IMR-90 (cell line): ENCODE results near the gene MICAL3. TPM values are rescaled to one million over a fixed set of nuclear protein-coding genes. Genes with fewer than 3 reads are reported as not detected.

Source experiments
- ATAC-seq: fragments of 200-7000 bp; cut with Tn5 transposase; 2 replicates; pipeline ENCODE4 v1.9.1; 2020; ENCODE audit warnings: low read depth, mild to moderate bottlenecking, moderate library complexity
- BruUV-seq: library from RNA; stranded (reverse); fragments of 400-500 nt; replicated peaks from 2 replicates; lab custom pipeline; 2021; lab: Mats Ljungman, UMichigan
- CTCF ChIA-PET: fragments of 300-600 bp; formaldehyde crosslinking; extraction: SDS; loops from one replicate; lab custom pipeline; 2021; ENCODE audit warnings: antibody characterized with exemption; lab: Yijun Ruan, JAX
- POLR2A ChIA-PET: fragments of 300-600 bp; sonication (Branson Sonifier 250); formaldehyde crosslinking; loops from one replicate; lab custom pipeline; 2022; ENCODE audit warnings: antibody characterized with exemption; ENCODE audit not compliant: unreplicated experiment; lab: Charles Lee
- DNase-seq: peaks from one replicate; pipeline ENCODE4 v3.0.0; 2013
- H2AFZ ChIP-seq: replicated peaks from 2 replicates; pipeline ENCODE3; 2013; ENCODE audit warnings: low read length, mild to moderate bottlenecking; ENCODE audit not compliant: poor library complexity
- H2AK5ac ChIP-seq: 2 replicates; pipeline ENCODE4 v1.6.1; 2013; ENCODE audit warnings: low read depth, low read length, inconsistent platforms
- H2AK9ac ChIP-seq: replicated peaks from 2 replicates; pipeline ENCODE3; 2013; ENCODE audit warnings: mild to moderate bottlenecking, low read depth, low read length, moderate library complexity; ENCODE audit not compliant: poor library complexity
- H2BK120ac ChIP-seq: 2 replicates; pipeline ENCODE4 v1.6.1; 2013; ENCODE audit warnings: low read depth, low read length, inconsistent platforms
- H2BK15ac ChIP-seq: 3 replicates; pipeline ENCODE4 v1.6.1; 2013; ENCODE audit warnings: low read depth, low read length, inconsistent platforms
- H2BK20ac ChIP-seq: 2 replicates; pipeline ENCODE4 v1.6.1; 2013; ENCODE audit warnings: low read depth, mild to moderate bottlenecking, inconsistent platforms, low read length, moderate library complexity
- H2BK5ac ChIP-seq: 2 replicates; pipeline ENCODE4 v1.6.1; 2013; ENCODE audit warnings: mild to moderate bottlenecking, low read depth, low read length, inconsistent platforms; ENCODE audit not compliant: poor library complexity, severe bottlenecking
- H3K14ac ChIP-seq: replicated peaks from 2 replicates; pipeline ENCODE4 v1.6.1; 2013; ENCODE audit warnings: low read depth, low read length, inconsistent platforms
- H3K18ac ChIP-seq: 2 replicates; pipeline ENCODE4 v1.6.1; 2013; ENCODE audit warnings: low read depth, low read length, control low read depth
- H3K23ac ChIP-seq: 2 replicates; pipeline ENCODE4 v1.6.1; 2013; ENCODE audit warnings: low read depth, low read length, inconsistent platforms
- H3K27ac ChIP-seq: 2 replicates; pipeline ENCODE4 v1.5.1; 2013; ENCODE audit warnings: mild to moderate bottlenecking, control low read depth, low read length; ENCODE audit not compliant: insufficient read depth
- H3K27me3 ChIP-seq: 2 replicates; pipeline ENCODE4 v1.6.1; 2013; ENCODE audit warnings: low read length; ENCODE audit not compliant: control insufficient read depth, insufficient read depth
- H3K36me3 ChIP-seq: 2 replicates; pipeline ENCODE4 v1.6.1; 2013; ENCODE audit warnings: low read length, mixed read lengths; ENCODE audit not compliant: control insufficient read depth, insufficient read depth
- H3K4ac ChIP-seq: 2 replicates; pipeline ENCODE4 v1.6.1; 2013; ENCODE audit warnings: low read depth, low read length, inconsistent platforms
- H3K4me1 ChIP-seq: 2 replicates; pipeline ENCODE4 v1.6.1; 2013; ENCODE audit warnings: low read length, mixed read lengths; ENCODE audit not compliant: control insufficient read depth, insufficient read depth
- H3K4me2 ChIP-seq: 2 replicates; pipeline ENCODE4 v1.6.1; 2013; ENCODE audit warnings: low read depth, mild to moderate bottlenecking, control low read depth, low read length, moderate library complexity
- H3K4me3 ChIP-seq: 2 replicates; pipeline ENCODE4 v1.5.1; 2013; ENCODE audit warnings: low read depth, mild to moderate bottlenecking, control low read depth, low read length, moderate library complexity; ENCODE audit not compliant: insufficient read depth
- H3K56ac ChIP-seq: 2 replicates; pipeline ENCODE4 v1.6.1; 2013; ENCODE audit warnings: low read length, inconsistent platforms; ENCODE audit not compliant: insufficient read depth; ENCODE audit errors: extremely low read depth
- H3K79me1 ChIP-seq, 2 experiments: 2 replicates each; pipeline ENCODE4 v1.6.1; 2013; ENCODE audit warnings: low read length in 2 of 2, inconsistent platforms in 1 of 2, low read depth in 1 of 2
- H3K9ac ChIP-seq: 2 replicates; pipeline ENCODE4 v1.6.1; 2013; ENCODE audit warnings: low read depth, low read length, control low read depth
- H3K9me1 ChIP-seq: 2 replicates; pipeline ENCODE4 v1.6.1; 2013; ENCODE audit warnings: low read length, inconsistent platforms; ENCODE audit not compliant: insufficient read depth
- H3K9me3 ChIP-seq: 2 replicates; pipeline ENCODE4 v1.6.1; 2013; ENCODE audit warnings: low read length; ENCODE audit not compliant: control insufficient read depth, insufficient read depth
- H4K20me1 ChIP-seq: 2 replicates; pipeline ENCODE4 v1.6.1; 2013; ENCODE audit warnings: low read length, inconsistent platforms; ENCODE audit not compliant: insufficient read depth
- H4K5ac ChIP-seq: 2 replicates; pipeline ENCODE4 v1.6.1; 2013; ENCODE audit warnings: mild to moderate bottlenecking, low read depth, low read length, control low read depth
- H4K8ac ChIP-seq, 2 experiments: 2 replicates each; pipeline ENCODE4 v1.6.1; 2013; ENCODE audit warnings: low read depth in 2 of 2, low read length in 2 of 2, control low read depth in 1 of 2, inconsistent platforms in 1 of 2
- H4K91ac ChIP-seq: 2 replicates; pipeline ENCODE4 v1.6.1; 2013; ENCODE audit warnings: low read depth, low read length, inconsistent platforms; ENCODE audit not compliant: insufficient read depth
- ELK1 ChIP-seq: fragments of 150-350 bp; IDR thresholded peaks from 2 replicates; pipeline ENCODE4 v1.6.1; 2016; ENCODE audit warnings: low read depth, mild to moderate bottlenecking, low read length, moderate library complexity, borderline replicate concordance
- WGBS, 2 experiments: methylation state at CpG; one replicate each; pipeline versions ENCODE4 v1.1.5 to v1.1.7; 2013; ENCODE audit warnings: missing lambda C conversion rate in 2 of 2; ENCODE audit not compliant: insufficient read length in 1 of 2; ENCODE audit errors: extremely low coverage in 2 of 2; 5-methylcytosine and 5-hydroxymethylcytosine counted together
- dilution Hi-C: fragments of 300-500 bp; cut with HindIII; formaldehyde crosslinking; loops from one replicate; pipeline ENCODE4 v1.14.3; 2018; ENCODE audit warnings: low sequenced_read_pairs; ENCODE audit not compliant: unreplicated experiment
- in situ Hi-C: fragments of 300-500 bp; cut with MboI; formaldehyde crosslinking; loops from 3 replicates; pipeline ENCODE4 v1.14.3; 2019; ENCODE audit warnings: low sequenced_read_pairs, inconsistent platforms, mixed read lengths
- intact Hi-C: fragments of 100-400 bp; cut with micrococcal nuclease; formaldehyde crosslinking; loops from 2 replicates; pipeline ENCODE4 v1.10.0; 2022
- polyA plus RNA-seq, 3 experiments: library from polyadenylated mRNA; depleted of rRNA; stranded (reverse); fragments of >200 nt; gene quantifications; 2 replicates each; pipeline ENCODE4 v1.2.3, GENCODE V29; 2012; ENCODE audit warnings: low replicate concordance in 1 of 3
- total RNA-seq: library from RNA; depleted of rRNA; stranded (reverse); fragments of >200 nt; gene quantifications from 2 replicates; pipeline ENCODE4 v1.2.3, GENCODE V29; 2012

The MICAL3 gene
- total and polyA plus RNA-seq, 2 of the 4 experiments (the other 2 are of a cell fraction): 17.6 to 26.8 TPM

- BruUV-seq: no TSS peak
- Histone ChIP-seq H4K8ac (no peak overlapping the region), H2BK5ac (no peak overlapping the region), H3K9ac (no peak overlapping the region), H3K18ac (no peak overlapping the region), H3K4me3 (no peak overlapping the region), H3K23ac (no peak overlapping the region), H3K4ac (no peak overlapping the region), H3K4me1 (peaks cover 6% of the 10 kb centered on the region), H2BK15ac (no peak overlapping the region), H2AFZ (peak overlapping the region; percentile 24), H4K91ac (no peak overlapping the region), H4K5ac (no peak overlapping the region), H2AK5ac (no peak overlapping the region), H3K9me1 (peaks cover 6% of the 10 kb centered on the region; the same call in 1 of the 2 replicates), H3K36me3 (peaks cover 28% of the 10 kb centered on the region), H3K79me1 (peaks cover 8 to 22% of the 10 kb centered on the region in 2 experiments; a peak in 3 of 4 replicates), H4K20me1 (peaks cover 13% of the 10 kb centered on the region), H2BK120ac (no peak overlapping the region), H3K14ac (no peak overlapping the region), H3K9me3 (no peaks in the 10 kb centered on the region), H2BK20ac (no peak overlapping the region), H3K27me3 (no peaks in the 10 kb centered on the region), H3K27ac (no peak overlapping the region), H2AK9ac (no peak overlapping the region), H3K56ac (no peak overlapping the region), H3K4me2 (no peak overlapping the region)
- TF ChIP-seq ELK1: no peak
- 97% methylated on average over 25 of the region's 36 CpGs; no CpG with 5 or more reads in 1 of the 2 experiments for WGBS, 2 experiments
- in situ Hi-C loops: no loop called here
- dilution Hi-C loops: no loop called here
- intact Hi-C loops: no loop called here
- DNase-seq: no peak
- ChIA-PET CTCF (no interaction called here), POLR2A (no interaction called here)
- ATAC-seq: no peak
These were observed 285.0 kb downstream of the MICAL3 start for GRCh38 chr22:17739196-17739975.
